NCI-H2107 treated with DMSO at 0.1 percent for 48 hours (cell line): ENCODE measurements around the gene HNRNPUL1.
"Not testable (repeated sequence)": the region's sequence is repeated elsewhere in the genome, so short reads cannot be mapped to it uniquely, and the experiment has no call there.

Experiments
- DNase-seq: peaks from one replicate; lab custom pipeline; 2025; ENCODE audit not compliant: unreplicated experiment; lab: John Stamatoyannopoulos, UW

HNRNPUL1 gene

GRCh38 chr19:41324231-41324702 lies 60.1 kb downstream of the HNRNPUL1 start:
- DNase-seq: no peak

GRCh38 chr19:41324921-41325639 lies 60.9 kb downstream of the HNRNPUL1 start:
- no peak for DNase-seq

- DNase-seq: no peak
Observed at GRCh38 chr19:41325640-41325946, 61.4 kb downstream of the HNRNPUL1 start.

- no peak for DNase-seq
Observed at GRCh38 chr19:41325947-41326706, 62.0 kb downstream of the HNRNPUL1 start.

- no peak for DNase-seq
Observed at GRCh38 chr19:41327076-41327575, 63.0 kb downstream of the HNRNPUL1 start.

GRCh38 chr19:41327576-41328156 lies 63.5 kb downstream of the HNRNPUL1 start:
- DNase-seq: no peak

- no peak for DNase-seq
Observed at GRCh38 chr19:41328157-41328841, 64.1 kb downstream of the HNRNPUL1 start.

GRCh38 chr19:41328842-41329225 lies 64.7 kb downstream of the HNRNPUL1 start:
- no peak for DNase-seq

- no peak for DNase-seq
Observed at GRCh38 chr19:41330481-41330880, 66.3 kb downstream of the HNRNPUL1 start.

- DNase-seq: no peak
Observed at GRCh38 chr19:41330946-41331678, 66.9 kb downstream of the HNRNPUL1 start.

GRCh38 chr19:41332000-41332399 lies 67.8 kb downstream of the HNRNPUL1 start:
- DNase-seq: no peak

- DNase-seq: no peak
Observed at GRCh38 chr19:41332468-41332867, 68.3 kb downstream of the HNRNPUL1 start.

- DNase-seq: no peak
Observed at GRCh38 chr19:41334793-41335192, 70.6 kb downstream of the HNRNPUL1 start.

GRCh38 chr19:41335467-41335866 lies 71.3 kb downstream of the HNRNPUL1 start:
- DNase-seq: no peak

- DNase-seq: no peak
Observed at GRCh38 chr19:41339936-41340335, 75.8 kb downstream of the HNRNPUL1 start.

- DNase-seq: no peak
Observed at GRCh38 chr19:41341669-41342490, 77.7 kb downstream of the HNRNPUL1 start.

- DNase-seq: no peak
Observed at GRCh38 chr19:41344162-41344561, 80.0 kb downstream of the HNRNPUL1 start.

GRCh38 chr19:41346916-41347315 lies 82.7 kb downstream of the HNRNPUL1 start:
- DNase-seq: not testable (repeated sequence)

- no peak for DNase-seq
Observed at GRCh38 chr19:41350735-41351338, 86.7 kb downstream of the HNRNPUL1 start.
